NK-92 treated with Interleukin-12 subunit alpha and Interleukin-12 subunit beta, amount 100 ng/mL, for 24 hours (cell line): Measurements from ENCODE around the gene TMOD3.
"Not testable (repeated sequence)": the region's sequence is repeated elsewhere in the genome, so short reads cannot be mapped to it uniquely, and the experiment has no call there.

ENCODE experiments used
- DNase-seq: peaks from one replicate; lab custom pipeline; 2025; lab: John Stamatoyannopoulos, UW

TMOD3 gene

GRCh38 chr15:51829376-51830275 lies at the start of gene TMOD3:
Gene TMOD3, plus strand, starts transcription at chr15:51829653. Its CDS starts 33,232 bp downstream, at chr15:51862885.
- peak; percentile 94 for DNase-seq

DNA sequence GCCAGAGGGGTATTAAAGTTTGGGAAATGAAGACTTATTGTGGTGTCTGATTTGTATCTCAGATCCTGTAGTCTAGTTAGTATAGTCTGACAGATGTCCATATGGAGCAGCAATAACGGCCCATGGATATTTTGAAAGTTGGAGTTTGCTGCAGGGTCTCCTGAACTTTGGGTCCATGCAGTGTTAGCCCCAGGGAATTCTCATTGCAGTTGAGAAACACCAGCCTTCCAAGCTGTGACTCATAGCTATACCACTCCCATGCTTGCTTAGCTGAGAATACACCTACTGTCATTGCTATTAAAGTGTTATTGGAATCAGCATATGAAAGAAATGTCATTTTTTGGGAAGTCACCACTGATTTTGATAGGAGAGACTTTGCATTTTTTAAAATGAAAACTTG lies 48.8 kb upstream of the TMOD3 start:
- no peak for DNase-seq

GRCh38 chr15:51781506-51781905 lies 47.9 kb upstream of the TMOD3 start:
- no peak for DNase-seq

- DNase-seq, result no peak
Measured at GRCh38 chr15:51782357-51782896, 47.0 kb upstream of the TMOD3 start.

- DNase-seq, result no peak
Measured at GRCh38 chr15:51783967-51784366, 45.5 kb upstream of the TMOD3 start.

DNA sequence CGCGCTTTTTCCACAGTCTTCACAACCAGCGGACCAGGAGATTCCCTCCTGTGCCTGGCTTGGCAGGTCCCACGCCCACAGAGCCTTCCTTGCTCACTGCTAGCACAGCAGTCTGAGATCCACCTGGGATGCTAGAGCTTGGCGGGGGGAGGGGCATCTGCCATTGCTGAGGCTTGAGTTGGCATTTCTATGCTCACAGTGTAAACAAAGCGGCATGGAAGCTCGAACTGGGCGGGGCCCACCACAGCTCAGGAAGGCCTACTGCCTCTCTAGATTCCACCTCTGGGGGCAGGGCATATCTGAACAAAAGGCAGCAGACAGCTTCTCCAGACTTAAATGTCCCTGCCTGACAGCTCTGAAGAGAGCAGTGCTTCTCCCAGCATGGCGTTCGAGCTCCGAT lies 42.3 kb upstream of the TMOD3 start:
- not testable (repeated sequence) for DNase-seq

GRCh38 chr15:51792474-51792873 lies 37.0 kb upstream of the TMOD3 start:
- DNase-seq, result not testable (repeated sequence)

- no peak for DNase-seq
Measured at GRCh38 chr15:51793521-51794305, 35.7 kb upstream of the TMOD3 start.

- no peak for DNase-seq
Measured at GRCh38 chr15:51796847-51797401, 32.5 kb upstream of the TMOD3 start.

DNA sequence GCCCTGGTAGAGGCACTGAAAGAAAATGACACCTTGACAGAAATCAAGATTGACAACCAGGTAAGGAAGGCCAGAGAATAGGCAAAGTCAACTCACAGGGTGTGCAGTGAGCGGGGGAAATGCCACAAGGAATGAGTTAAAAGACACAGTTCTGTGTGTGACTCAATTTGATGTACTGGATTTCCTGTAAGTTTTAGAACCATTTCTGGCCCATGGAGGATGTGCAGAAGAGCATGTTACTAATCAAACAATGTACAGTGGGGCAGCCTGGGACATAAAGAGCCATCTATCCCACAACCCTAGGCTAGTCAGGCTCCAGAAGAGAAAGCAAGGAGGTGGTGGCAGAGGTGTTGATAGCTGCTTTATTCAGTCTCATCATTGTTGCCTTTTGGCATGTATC lies 31.2 kb upstream of the TMOD3 start:
- DNase-seq, result no peak

GRCh38 chr15:51799282-51800252 lies 29.9 kb upstream of the TMOD3 start:
- DNase-seq, result no peak

- no peak for DNase-seq
Measured at GRCh38 chr15:51801391-51801835, 28.0 kb upstream of the TMOD3 start.

DNA sequence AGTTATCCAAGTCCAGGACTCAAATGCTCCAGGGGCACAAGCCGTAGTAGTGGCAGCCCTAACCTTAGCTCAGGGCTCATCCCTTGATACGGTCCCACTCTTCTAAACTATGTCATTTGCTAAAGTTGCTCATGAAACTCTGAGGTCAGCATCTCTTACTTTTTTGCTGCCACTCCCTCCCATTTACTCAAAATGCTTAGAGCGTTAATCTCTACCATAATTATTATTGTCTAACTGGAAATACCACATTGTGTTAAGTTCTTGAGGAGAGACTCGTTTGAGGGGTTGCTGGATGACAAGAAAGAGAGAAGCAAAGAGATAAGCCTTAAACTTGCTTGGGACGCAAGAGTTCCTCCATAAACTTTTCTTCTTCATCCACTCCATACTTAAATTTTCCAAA lies 26.9 kb upstream of the TMOD3 start:
- no peak for DNase-seq

GRCh38 chr15:51803965-51804364 lies 25.5 kb upstream of the TMOD3 start:
- no peak for DNase-seq

DNA sequence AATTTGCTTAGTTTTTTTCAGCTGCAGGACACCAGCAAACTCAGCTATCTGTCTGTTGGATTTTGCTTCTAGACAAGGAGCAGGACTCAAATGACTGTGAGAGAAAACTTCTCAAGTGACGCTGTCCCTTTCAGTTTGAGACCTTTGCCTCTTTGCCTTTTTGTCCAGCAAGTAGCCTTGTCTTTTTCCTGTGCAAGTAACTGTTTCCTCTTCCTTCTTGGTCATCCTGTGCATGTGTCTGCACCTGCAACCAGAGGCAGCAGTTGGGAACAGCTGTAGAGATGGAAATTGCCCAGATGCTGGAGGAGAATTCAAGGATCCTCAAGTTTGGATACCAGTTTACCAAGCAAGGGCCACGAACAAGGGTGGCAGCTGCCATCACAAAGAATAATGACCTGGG lies 23.3 kb upstream of the TMOD3 start:
- DNase-seq, result no peak

- no peak for DNase-seq
Measured at GRCh38 chr15:51809457-51809856, 20.0 kb upstream of the TMOD3 start.

DNA sequence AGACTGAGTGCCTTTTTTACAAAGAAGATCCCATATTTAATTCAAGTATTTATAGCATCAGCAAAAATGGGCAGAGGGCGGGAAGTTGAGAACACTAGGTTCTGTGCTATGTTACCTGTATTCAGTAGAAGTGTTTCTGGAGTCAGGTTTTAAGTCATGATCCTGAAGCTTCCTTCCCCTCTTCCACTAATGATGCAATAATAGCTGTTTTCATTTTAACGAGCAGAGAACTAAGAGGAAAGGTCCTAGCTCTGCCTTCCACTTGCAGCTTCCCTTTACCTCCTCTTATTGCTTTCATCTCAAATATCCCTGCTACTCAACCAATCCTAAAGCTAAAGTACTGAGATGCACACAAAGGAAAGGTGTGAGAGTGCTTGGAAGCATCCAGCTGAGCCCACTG lies 16.9 kb upstream of the TMOD3 start:
- DNase-seq, result no peak

GRCh38 chr15:51814606-51815005 lies 14.8 kb upstream of the TMOD3 start:
- no peak for DNase-seq

DNA sequence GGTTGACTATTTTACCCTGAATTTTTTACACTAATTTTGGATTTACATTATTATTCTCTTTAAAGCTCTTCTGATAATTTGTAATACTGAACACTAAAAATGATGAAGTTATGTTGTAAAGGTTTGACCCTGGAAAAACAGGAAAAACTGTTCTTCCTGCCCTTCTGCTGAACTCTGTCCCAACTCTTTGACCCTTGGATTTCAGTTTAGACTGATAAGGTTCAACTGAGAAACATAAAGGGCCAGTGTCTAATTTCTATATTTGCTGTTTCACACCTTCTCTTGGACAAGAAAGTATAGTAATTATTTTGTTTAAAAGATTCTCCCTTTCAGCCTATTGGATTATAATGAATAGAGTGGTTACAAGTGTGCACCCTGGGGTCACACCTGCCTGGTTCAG lies 12.8 kb upstream of the TMOD3 start:
- no peak for DNase-seq

DNA sequence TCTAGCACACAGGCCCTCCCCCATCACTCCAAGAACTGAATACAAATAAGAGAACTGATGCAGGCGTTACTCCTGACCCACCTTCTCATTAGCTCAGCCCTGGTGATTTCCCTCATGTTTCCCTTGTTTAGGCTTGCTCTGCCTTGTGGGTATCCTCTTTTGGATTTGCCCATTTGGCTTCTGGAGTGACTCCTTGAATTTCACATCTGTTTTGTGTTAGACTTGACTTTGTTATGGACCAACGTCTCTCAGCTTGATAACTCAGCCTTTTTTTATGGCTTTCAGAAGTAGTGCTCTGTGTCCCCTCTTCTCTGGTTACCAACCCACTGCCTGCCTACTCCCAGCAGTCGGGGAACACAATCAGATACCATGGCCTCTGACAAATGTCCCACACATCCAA lies 11.3 kb upstream of the TMOD3 start:
- no peak for DNase-seq

DNA sequence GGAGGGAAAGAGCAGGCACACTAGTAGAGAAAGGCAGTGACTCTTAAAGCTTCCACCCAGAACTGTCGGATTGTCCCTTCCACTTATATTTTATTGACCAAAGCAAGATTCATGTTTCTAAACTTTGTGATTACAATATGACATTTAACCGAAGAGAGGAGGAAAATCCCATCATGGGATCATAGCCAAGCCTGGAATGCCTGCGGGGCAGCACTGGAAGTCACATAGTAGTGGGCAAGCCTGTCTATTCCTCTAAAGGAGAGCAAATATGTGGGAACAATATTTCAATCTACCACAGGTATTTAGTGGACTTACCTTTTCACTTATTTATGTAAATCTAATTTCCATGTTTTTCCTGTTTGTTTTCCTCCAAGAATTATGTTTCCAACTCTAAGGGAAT lies 3.8 kb upstream of the TMOD3 start:
- no peak for DNase-seq
